HG03066 (cell line): ENCODE measurements around the gene TGFB1I1.
"Not testable (repeated sequence)": the region's sequence is repeated elsewhere in the genome, so short reads cannot be mapped to it uniquely, and the experiment has no call there.

Experiments used
- ATAC-seq: cut with Tn5 transposase; IDR thresholded peaks from one replicate; pipeline ENCODE4 v1.9.1; 2021; ENCODE audit warnings: low read depth; ENCODE audit not compliant: unreplicated experiment

The TGFB1I1 gene

DNA sequence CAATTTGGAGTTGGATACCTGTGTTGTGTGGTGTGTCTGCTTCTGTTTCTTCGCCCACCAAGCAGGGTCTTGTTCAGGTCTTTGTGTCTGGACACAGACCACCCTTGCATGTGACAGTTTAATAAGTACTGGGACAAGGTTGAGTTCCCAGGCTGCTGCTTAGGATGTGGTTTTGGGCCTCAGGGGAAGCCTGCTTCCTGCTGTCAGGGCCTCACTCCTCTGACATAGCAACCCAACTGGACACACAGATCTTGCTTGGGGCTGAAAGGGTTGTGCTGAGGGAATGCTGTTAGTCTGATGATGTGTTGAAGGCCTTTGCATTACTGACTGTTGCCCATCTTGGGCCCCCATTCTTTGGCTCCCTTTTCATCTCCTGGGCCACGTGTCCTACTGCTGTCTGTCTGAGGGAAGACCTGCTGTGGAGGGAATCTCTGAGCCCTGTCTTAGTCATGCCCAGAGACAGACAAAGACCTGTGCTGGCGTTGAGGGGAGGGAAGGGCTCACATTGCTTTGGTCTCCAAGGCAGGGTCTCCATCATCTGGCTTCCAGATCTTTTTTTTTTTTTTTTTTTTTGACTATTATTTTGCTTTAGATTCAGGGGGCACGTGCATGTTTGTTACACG, 4.7 kb upstream of the TGFB1I1 start:
- peak; percentile 57 for ATAC-seq

DNA sequence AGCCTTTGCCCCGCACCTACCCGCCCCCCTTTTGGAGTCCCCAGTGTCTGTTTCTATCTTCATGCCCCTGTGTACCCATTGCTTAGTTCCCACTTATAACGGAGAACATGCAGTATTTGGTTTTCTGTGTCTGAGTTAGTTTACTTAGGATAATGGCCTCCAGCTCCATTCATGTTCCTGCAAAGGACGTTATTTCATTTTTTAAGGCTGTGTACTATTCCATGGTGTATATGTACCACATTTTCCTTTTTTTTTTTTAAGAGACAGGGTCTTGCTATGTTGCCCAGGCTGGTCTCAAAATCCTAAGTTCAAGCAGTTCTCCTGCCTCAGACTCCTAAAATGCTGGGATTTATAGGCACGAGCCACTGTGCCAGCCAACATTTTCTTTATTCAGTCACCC, 4.1 kb upstream of the TGFB1I1 start:
- ATAC-seq: no peak

DNA sequence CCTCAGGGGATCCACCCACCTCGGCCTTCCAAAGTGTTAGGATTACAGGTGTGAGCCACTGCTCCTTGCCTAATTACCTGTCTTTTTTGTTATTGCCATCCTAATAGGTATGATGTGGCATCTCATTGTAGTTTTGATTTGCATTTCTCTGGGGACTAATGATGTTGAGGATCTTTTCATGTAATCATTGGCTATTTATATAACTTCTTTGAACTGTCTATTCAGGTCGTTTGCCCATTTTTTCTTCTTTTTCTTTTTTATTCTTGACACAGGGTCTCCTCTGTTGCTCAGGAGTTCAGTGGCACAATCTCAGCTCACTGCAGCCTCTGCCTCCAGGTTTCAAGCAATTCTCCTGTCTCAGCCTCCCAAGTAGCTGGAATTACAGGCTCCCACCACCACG, 1.3 kb upstream of the TGFB1I1 start:
- no peak for ATAC-seq

DNA sequence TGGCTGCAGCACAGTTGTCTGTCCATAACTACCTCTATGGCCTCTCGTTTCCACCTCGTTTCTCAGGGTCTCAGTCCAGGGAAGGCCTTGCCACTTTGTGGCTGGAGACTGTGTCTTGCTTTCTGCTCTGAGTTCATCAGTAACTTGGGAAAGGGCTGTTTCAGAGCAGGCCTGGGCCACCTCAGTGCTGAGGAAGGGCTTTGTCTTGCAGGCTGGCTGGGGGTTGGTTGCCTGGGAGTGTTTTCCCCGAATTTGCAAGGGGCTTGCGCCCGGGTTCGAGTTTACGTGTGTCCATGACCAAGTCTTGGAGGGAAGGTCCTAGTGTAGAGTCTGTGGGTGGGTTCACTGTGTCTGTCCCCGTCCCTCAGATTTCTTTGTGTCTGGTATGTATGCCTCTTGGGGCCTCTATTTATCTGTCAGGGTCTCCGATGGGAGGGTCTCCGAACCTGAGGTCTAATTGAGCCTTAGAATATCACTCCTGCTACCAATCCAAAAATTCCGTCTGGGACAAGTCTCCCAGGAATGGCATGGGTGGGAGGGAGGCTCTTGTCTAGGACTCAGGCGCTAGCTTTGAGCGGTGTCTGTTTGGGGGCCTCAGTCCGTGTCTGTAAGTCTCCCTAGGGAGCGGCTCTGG, 594 bp upstream of the TGFB1I1 start:
- no peak for ATAC-seq

DNA sequence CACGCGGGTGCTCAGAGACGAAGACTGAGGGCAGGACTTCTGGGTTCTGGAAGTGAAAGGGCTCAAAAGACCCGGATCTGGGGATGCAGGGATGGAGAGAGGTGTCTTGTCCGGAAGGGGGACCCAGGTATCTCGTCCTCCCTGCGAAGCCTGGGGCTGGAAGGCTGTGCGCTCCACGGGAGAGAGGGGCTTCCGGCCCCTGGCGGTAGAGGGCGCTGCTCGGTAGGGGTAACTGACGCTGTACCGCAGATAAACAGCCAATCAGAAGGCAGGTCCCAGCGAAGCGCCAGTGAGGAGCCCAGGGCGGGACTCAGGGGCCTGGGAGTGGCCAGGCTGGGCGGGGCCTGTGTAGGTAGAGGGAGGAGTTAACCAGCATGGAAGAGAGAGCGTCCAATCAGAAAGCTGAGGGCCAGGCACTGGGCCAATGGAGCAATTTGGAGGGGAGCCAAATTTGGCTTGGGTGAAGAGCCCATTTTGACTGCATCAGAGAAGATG, 804 bp downstream of the TGFB1I1 start:
- no peak for ATAC-seq

DNA sequence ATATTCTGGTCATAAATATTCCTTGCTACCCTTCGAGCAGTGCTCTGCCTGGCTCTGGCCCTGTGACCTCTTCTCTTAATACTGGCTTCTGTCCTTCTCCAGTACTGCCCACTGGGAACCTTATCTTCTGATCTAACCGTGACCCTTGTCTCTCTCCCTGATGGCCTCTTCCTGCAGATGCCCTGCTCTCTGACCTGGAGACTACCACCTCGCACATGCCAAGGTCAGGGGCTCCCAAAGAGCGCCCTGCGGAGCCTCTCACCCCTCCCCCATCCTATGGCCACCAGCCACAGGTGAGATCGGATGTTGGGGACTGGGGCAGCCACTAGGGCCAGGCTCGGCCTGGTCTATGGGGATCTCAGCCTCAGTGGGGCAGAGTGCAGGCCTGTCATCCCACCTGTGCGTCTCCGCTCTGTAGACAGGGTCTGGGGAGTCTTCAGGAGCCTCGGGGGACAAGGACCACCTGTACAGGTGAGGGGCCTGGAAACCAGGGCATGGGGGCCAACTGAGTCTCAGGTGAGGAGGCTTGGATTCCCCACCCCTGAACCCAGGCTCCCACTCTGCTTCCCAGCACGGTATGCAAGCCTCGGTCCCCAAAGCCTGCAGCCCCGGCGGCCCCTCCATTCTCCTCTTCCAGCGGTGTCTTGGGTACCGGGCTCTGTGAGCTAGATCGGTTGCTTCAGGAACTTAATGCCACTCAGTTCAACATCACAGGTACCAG, 1.5 kb downstream of the TGFB1I1 start:
- no peak for ATAC-seq

DNA sequence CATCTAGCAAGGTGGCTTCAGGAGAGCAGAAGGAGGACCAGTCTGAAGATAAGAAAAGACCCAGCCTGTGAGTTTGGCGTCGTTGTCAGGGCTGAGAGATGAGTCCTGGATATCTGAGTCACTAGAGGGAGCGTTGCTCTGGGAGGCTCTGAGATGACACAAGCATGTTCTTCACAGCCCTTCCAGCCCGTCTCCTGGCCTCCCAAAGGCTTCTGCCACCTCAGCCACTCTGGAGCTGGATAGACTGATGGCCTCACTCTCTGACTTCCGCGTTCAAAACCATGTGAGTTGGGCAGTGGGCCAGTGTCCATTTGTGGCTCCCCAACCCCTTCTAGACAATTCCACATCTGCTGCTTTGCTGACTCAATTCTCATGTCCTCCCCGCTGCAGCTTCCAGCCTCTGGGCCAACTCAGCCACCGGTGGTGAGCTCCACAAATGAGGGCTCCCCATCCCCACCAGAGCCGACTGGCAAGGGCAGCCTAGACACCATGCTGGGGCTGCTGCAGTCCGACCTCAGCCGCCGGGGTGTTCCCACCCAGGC, 2.3 kb downstream of the TGFB1I1 start:
- ATAC-seq: no peak

DNA sequence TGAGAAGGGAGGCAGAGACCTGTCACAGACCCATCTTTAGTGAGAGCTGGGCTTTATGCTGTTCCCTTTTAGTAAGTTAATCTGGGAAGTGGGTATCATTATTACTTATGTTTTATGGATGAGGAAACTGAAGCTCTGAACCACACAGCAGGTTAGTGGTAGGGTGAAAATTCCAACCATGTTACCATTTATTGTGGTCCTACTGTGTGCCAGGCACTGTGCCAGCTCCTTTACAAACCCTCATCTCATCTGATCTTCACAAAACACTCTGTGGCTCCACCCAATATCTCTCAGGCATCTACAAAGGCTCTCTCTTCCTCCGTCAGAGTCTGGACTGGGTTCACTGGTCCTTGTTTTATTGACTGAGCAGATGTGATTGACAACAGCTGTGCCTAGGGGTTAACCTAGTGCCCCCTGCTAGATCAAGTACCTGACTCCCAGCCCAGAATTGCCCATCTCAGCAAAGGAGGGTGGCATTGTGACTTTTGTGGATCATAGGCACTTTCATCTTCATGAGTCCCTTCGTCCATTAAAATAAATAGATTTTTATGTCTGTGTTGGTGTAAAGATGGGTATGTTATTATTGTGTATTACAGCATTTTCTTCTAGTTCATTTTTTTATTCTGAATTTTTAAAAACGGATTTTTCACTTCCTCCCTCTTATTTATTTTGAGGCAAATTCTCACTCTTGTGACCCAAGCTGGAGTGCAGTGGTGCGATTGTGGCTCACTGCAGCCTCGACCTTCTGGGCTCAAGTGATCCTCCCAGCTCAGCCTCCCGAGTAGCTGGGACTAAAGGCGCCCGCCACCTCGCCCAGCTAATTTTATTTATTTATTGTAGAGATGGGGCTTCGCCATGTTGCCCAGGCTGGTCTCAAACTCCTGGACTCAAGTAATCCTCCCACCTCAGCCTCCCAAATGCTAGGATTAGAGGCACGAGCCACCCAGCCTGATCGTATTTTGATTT, 3.1 kb downstream of the TGFB1I1 start:
- no peak for ATAC-seq

DNA sequence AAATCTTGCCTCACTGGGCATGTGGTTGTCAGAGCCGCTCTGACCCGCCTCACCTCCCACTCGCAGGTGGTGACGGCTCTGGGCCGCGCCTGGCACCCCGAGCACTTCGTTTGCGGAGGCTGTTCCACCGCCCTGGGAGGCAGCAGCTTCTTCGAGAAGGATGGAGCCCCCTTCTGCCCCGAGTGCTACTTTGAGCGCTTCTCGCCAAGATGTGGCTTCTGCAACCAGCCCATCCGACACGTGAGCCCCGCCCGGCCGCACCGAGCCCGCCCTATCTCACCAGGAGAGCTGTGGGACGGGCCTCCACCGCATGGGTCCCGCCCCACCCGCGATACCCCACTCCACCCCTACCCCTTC, 4.0 kb downstream of the TGFB1I1 start:
- no peak for ATAC-seq

DNA sequence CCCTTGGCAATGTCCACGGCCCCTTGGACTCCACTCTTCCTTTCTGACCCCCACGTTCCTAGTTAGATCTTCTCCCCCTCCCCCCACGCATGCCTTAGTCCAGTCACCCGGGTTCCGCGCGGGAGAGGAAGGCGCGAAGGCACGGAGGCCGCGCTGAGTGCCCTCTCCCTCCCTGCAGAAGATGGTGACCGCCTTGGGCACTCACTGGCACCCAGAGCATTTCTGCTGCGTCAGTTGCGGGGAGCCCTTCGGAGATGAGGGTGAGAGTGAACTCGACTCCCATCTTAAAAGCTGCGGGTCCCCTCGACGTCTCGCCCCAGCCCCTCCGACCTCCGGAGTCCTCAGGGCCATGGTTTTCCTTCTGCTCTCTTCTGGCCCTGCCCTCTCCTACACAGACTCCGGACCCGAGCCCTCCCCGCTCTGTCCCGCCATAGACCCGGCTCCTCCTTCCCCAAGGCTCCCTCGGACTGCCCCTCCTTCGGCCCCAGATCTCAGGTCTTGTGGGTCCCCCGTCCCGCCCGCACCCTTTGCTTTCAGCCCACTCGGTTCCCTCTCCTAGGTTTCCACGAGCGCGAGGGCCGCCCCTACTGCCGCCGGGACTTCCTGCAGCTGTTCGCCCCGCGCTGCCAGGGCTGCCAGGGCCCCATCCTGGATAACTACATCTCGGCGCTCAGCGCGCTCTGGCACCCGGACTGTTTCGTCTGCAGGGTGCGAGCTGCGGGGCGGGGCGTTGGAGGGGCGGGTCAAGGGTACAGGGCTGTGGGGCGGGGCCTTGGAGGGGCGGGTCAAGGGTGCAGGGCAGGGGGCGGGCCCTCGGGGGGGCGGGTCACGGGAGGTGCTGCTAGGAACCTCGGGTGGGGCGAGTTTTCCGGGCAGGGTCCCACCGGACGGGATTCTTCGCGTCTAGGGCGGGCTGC, 4.6 kb downstream of the TGFB1I1 start:
- ATAC-seq: peak; percentile 53

DNA sequence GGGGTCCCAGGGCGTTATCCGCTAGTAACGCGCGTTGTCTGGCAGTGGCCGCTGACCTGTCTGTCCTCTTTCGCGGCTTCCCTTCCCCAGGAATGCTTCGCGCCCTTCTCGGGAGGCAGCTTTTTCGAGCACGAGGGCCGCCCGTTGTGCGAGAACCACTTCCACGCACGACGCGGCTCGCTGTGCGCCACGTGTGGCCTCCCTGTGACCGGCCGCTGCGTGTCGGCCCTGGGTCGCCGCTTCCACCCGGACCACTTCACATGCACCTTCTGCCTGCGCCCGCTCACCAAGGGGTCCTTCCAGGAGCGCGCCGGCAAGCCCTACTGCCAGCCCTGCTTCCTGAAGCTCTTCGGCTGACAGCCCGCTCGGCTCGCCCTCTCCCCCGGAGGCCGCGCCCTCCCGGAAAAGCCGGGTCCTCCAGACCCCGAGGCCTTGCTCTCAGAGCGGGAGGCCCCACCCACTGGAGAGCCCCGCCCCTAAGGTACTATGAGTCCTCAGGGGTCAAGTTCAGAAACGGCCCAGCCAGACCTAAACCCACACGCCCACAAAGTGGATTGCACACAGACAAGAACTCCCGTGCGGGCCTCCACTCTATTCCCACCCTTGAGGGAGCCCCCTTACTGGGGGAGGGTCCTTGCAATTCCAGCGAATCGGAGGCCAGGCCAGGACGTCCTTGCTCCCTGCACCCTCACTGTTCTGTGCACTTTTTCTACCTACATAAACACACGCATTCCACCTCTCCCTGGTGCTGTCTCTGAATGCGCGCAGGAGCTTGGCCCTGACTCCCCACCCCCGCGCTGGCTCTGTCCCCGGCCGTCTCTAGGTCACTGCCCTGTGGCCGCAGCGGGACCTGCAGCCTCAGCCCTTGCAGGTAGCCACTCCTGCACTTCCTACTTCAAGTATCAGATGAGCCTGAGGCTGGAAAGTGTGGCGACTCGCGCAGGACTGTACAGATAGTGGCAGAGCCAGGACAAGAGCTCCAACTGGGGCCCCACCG, 5.6 kb downstream of the TGFB1I1 start:
- no peak for ATAC-seq

DNA sequence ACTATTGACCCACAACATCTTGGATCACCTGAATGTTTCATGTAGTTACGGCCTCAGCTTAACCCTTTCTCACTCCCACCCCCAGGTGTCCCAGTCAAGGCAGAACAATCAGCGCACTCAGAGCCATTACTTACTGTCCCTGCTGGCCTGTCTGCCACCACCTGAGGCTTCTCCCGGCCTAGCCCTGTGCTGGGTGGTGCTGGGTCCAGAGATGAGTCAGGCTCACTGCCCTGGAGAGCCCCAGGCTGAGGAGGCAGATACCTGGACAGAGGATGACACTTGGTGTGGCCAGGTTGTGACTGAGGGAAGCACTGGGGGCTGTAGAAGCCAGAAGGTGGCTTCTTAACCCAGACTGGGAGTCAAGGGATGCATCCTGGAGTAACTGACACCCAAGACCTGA, 7.0 kb downstream of the TGFB1I1 start:
- ATAC-seq: no peak

DNA sequence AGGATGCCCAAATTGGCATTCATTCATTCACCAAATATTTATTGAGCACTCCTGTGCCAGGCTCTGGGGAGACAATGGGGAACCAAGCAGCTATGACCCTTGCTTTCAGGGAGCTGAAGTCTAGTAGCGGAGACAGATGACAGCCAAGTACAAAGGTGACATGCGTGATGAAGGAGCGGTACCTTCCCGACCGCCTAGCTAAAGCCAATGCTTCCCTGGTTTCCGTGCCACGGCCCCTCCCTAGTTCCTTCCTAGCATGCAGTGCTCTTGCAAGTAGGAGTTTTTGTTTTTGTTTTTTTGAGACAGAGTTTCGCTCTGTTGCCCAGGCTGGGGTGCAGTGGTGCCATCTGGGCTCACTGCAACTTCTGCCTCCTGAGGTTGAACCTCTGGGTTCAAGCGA, 7.8 kb downstream of the TGFB1I1 start:
- ATAC-seq: no peak

DNA sequence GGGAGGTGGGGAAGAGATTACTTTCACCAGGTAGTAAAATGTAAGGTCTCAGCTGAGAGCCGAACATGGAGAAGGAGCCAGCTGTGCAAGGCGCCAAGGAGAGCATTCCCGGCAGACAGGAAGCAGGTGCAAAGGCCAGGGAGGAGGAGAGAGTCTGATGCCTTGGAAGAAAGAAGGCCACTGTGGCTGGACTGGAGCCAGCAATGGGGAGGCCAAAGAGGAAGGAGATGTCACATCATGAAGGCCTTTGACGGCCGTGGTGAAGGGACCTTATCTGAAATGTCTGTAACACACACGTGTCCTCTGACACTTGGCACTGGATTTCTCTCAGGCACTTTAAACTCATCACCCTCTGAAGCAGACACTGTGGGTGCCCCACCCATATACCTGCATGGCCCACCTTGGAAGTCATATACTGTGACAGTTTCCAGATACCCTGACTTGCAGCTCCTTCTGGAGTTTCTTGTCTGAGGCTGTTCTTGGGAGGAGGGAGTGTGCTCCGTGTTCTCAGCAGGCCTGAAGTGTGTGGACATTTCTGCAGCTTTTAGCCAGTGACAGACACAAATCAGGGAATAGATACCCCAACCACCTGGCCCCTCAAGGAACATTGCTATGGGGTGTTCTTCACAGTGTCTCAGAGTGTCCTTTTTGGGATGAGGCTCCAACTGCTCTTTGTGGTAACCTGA, 9.0 kb downstream of the TGFB1I1 start:
- no peak for ATAC-seq

DNA sequence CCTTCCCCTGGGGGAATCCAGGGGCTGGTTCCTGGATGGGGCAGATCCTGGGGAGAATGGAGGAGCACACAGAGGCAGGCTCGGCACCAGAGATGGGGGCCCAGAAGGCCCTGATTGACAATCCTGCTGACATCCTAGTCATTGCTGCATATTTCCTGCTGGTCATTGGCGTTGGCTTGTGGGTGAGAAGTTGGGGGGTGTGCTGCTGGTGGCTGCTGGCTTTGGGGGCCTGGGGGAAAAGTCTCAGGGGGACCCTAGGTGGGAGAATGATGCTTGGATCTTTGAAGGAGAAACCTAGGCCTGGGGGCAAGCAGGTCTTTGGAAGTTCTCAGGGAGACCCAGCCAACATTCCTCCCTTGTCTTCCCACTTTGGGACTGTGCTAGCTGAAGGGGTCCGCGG, 11.1 kb downstream of the TGFB1I1 start, which contains the start of gene SLC5A2:
Gene SLC5A2, plus strand, starts transcription at position 43 of the 400 bp plus-strand sequence. Its CDS starts 14 bp downstream, at position 57.
- ATAC-seq: no peak

DNA sequence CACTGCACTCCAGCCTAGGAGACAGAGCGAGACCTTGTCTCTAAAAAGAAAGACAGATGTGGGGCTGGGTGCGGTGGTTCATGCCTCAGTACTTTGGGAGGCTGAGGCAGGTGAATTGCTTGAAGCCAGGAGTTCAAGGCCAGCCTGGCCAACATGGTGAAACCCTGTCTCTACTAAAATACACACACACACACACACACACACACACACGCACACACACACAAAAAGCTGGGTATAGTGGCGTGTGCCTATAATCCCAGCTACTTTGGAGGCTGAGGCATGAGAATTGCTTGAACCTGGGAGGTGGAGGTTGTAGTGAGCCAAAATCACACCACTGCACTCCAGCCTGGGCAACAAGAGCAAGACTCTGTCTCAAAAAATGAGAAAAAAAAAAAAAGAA, 12.1 kb downstream of the TGFB1I1 start:
- ATAC-seq: not testable (repeated sequence)

DNA sequence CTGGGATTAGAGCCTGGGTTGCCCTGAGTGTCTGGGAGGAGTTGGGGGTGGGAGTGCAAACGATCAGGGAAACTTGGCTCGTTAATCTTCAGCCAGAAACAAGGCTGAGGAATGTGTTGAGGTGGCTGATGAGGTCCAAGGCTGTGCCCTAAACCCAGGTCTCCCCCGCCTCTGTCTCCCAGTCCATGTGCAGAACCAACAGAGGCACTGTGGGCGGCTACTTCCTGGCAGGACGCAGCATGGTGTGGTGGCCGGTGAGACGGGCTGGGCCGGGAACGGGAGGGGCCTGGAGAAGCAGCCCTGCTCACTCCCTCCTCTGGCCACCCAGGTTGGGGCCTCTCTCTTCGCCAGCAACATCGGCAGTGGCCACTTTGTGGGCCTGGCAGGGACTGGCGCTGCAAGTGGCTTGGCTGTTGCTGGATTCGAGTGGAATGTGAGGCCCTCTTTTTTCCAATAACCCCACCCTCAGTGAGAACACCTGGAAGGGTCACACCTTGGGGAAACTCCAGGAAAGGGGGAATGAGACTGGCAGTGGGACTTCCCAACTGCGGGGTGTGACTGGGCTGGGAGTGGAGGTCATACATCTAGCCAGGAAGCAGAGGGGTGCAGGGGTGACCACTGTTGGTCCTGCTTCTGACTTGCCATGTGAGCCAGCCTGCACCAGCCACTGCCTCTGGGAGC, 12.7 kb downstream of the TGFB1I1 start:
- ATAC-seq: no peak
